ENCODE results near the gene SDE2.
"Not testable (repeated sequence)": the region's sequence is repeated elsewhere in the genome, so short reads cannot be mapped to it uniquely, and the experiment has no call there.

Gene SDE2

DNA sequence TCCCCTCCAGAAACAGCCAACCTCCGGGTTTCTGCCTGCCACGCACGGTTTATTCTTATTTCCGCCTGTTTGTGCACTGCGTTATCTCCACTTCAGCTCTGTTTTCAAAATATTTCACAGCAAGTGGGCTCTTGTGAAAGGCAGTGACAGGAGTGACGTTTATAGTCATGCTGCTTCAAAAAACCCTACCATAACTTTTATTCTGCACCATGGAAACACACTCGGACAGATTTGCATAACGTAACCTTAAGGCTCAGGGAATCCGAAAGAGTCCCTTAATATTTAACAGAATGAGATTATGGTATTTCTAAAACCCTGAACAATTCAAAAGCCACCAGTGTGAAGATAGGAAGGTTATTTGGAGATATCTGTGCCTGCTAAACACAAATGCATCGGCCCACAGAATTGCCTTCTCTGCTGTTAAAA is 782 bp upstream of the SDE2 start:
- peak overlapping the region; percentile 100 for H3K27ac Mint-ChIP-seq
- H3K36me3 Mint-ChIP-seq (ENCODE audit: low read depth), result peaks cover 38% of the 10 kb centered on the region
- no peaks in the 10 kb centered on the region for H3K27me3 Mint-ChIP-seq
- DNase-seq, result no peak
- H3K4me3 Mint-ChIP-seq, result peak overlapping the region; percentile 100
- peaks cover 76% of the 10 kb centered on the region for H3K4me1 Mint-ChIP-seq (ENCODE audit: low read depth)
- H3K9me3 Mint-ChIP-seq, result no peaks in the 10 kb centered on the region

DNA sequence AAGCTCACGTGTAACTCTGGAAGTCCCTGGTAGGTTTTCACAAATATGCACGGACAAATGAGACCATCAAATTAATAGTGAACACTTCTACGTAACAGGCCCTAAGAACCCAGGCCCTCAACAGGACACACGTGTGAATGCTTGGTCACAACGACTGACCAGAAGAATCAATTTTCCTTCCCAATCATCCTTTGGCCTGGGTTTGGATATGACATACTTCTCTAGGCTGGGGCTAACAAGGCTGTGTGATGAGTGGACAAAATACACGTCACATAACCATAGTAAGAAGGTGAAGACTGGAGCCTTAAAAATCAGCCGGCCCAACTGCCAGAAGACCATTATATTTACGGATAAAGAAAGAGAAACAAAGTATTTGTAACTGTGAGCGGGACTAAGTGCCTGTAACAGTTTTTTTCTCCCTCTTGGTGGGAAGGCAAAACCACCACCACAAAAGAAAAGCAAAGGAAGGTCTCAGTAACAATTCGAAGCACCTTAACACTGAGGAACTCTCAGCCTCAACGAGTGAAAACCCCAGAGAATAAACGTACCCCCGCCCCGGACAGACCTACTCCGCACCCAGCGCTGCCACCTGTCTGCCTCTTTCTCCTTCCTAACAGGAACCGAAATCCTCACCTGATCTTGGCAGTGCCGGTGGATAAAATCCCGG is 450 bp downstream of the SDE2 start:
- H3K9me3 Mint-ChIP-seq, result no peaks in the 10 kb centered on the region
- no peak for DNase-seq
- H3K4me3 Mint-ChIP-seq, result peak overlapping the region; percentile 100
- peaks cover 73% of the 10 kb centered on the region for H3K4me1 Mint-ChIP-seq (ENCODE audit: low read depth)
- no peaks in the 10 kb centered on the region for H3K27me3 Mint-ChIP-seq
- H3K27ac Mint-ChIP-seq, result peak overlapping the region; percentile 100
- H3K36me3 Mint-ChIP-seq (ENCODE audit: low read depth), result peaks cover 50% of the 10 kb centered on the region

DNA sequence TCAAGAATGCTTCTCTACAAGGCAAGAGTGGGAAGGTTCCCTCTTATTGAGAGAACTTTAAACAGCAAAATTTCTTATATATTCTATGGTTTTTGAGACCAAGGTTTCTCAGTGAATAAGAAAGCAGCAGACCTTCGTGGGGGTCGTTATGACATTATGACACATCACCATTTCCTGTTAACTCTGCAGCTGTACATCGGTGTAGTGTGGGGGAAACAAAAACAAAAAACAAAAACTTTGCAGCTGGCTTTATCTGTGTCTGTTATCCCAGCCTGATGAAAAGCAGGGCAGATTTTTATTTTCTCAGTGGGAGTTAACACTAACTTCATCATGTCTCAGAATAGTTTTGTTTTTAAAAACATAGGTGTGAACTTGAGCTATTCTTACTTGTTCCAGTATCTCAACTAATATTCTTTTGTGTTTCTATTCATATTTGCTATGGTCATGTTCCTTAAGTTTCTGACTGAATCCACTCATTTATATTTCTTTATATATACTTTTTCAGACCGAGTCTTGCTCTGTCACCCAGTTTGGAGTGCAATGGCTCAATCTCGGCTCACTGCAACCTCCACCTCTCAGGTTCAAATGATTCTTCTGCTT is 2.1 kb downstream of the SDE2 start:
- Mint-ChIP-seq H3K4me1 (ENCODE audit: low read depth) (peaks cover 62% of the 10 kb centered on the region), H3K27me3 (no peaks in the 10 kb centered on the region), H3K4me3 (peak overlapping the region; percentile 100), H3K27ac (peak overlapping the region; percentile 100), H3K9me3 (no peaks in the 10 kb centered on the region), H3K36me3 (ENCODE audit: low read depth) (peaks cover 65% of the 10 kb centered on the region)
- DNase-seq, result no peak

DNA sequence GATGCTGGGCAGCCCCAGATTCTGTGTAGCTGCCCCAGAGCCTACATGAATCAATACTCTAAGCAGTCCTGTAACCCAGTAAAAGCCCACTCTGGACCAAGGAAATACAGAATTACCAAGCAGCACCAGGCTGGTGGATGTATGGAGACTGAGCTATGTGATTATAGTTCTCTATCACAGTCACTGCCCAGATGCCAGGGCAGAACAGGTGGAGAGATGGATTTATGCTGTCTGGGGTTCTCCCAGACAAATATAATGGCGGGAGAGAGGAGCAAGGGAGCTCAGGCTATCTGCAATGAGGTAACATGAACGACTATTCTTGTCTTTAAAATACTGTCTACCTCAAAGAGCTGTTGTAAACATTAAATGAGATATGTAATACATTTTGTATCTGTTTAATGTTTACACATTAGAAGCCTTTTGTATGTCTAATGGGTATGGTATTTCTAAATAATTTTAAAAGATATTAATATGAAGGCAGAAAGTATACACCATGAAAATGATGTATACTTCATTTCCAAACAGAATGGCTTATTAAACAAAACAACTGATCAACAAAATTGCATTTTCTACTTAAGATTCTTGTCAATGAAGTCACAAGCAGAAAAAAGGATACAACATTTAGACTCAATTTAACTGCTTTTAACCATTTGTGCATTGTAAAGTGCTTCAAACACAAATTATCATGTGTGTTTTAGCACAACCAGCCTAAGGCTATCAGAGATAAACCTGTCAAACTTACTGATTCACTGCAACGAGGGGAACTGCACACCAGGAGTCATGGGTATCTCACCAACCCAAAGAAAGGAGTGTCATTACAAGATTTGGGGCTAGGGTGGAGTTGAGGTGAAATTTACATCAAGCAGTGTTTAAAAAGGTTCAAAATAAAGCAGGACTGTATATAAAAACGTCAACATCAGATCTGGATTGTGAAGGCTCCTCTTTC is 3.0 kb downstream of the SDE2 start:
- no peaks in the 10 kb centered on the region for H3K27me3 Mint-ChIP-seq
- H3K4me3 Mint-ChIP-seq, result peak overlapping the region; percentile 100
- DNase-seq, result no peak
- no peaks in the 10 kb centered on the region for H3K9me3 Mint-ChIP-seq
- H3K4me1 Mint-ChIP-seq (ENCODE audit: low read depth), result peaks cover 60% of the 10 kb centered on the region
- peaks cover 74% of the 10 kb centered on the region for H3K36me3 Mint-ChIP-seq (ENCODE audit: low read depth)
- peak overlapping the region; percentile 100 for H3K27ac Mint-ChIP-seq

DNA sequence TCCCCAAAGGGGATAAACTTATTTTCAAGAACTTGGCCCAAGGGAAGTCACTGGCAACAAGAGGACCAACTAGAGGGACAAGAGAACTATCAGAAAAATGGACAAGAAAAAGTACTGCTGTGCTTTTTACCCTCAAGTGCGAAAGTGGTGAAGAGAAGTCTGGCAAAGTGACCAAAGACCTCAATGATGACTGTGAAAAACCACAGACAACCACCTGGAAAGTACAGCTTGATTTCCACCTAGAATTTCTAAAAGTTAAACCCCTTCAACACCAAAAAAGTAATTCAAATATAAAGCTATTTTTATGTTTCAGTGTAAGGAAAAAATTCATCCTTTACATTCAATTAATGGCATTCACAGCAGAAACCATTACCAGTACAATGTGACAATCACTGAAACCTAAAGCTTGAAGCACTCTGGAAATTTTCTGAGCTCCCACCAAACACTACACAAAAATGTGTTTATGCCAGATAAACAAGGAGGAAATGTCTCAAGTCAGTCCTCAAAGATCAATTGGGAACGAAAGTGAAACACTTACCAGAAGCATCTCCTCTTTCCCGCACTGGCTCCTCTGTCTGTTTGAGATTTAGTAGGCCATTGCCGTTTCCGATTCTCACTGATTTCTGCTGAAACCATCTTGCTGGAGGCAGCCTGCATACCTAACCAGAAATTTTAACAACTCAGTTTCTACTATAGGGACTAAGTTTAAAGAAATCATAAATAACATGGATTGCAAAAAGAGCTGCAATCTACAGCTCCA is 8.3 kb downstream of the SDE2 start:
- Mint-ChIP-seq H3K27ac (peak overlapping the region; percentile 88), H3K4me1 (ENCODE audit: low read depth) (peaks cover 50% of the 10 kb centered on the region), H3K27me3 (no peaks in the 10 kb centered on the region), H3K9me3 (no peaks in the 10 kb centered on the region), H3K36me3 (ENCODE audit: low read depth) (peaks cover 97% of the 10 kb centered on the region), H3K4me3 (peak overlapping the region; percentile 21)
- DNase-seq, result no peak

DNA sequence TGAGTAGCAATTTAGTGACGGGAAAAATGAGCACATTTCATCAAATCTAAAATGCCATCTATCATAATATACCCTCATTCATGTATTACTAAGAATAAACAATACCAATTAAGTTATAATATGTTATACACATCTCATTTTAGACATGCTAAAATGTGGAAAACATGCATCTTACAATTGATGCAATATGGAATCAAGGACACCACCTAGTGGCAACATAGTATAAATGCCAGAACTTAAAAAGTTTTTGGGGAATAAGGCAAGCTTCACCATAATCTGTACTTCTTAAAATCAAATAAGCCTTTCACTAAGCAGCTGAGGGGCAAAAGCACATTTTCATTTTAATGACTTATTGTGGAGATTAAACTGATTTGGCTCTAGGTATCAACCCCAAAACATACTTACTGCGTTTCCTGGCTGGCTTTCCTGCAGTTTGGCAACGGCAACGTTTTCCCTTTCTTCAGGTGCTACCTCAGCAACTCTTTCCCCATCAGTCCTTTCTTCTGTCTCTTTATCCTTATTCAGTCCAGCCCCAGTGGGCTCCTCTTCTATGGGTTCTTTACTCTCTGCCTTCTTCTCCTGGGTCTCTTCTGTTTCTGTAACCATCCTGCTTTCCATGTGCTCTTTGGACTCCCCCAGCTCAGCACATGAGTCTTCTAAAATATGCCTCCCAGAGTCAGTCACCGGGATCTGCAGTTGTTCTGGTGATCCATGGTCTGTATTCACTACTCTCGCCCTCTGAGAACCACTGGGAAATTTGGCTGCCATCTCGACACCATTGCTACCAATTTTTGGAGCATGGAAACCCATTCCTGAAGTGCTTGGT is 11.4 kb downstream of the SDE2 start:
- no peak for DNase-seq
- H3K4me3 Mint-ChIP-seq, result no peak overlapping the region
- peak overlapping the region; percentile 55 for H3K27ac Mint-ChIP-seq
- H3K36me3 Mint-ChIP-seq (ENCODE audit: low read depth), result peaks cover 94% of the 10 kb centered on the region
- H3K27me3 Mint-ChIP-seq, result no peaks in the 10 kb centered on the region
- no peaks in the 10 kb centered on the region for H3K9me3 Mint-ChIP-seq
- H3K4me1 Mint-ChIP-seq (ENCODE audit: low read depth), result peaks cover 39% of the 10 kb centered on the region

DNA sequence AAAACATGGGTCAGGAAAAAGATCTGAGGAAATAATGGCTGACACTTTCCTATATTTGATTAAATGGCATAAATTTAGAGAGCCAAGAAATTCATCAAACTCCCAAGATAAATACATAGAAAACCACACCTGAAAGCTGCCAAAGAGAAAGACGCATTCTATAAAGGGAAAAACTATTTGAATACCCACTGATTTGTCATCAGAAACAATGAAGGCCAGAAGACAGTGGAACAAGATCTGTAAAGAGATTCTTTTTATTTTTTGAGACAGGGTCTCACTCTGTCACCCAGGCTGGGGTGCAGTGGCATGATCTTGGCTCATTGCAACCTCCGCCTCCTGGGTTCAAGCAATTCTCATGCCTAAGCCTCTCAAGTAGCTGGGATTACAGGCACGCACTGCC is 17.4 kb downstream of the SDE2 start:
- Mint-ChIP-seq H3K4me1 (ENCODE audit: low read depth) (peaks cover 14% of the 10 kb centered on the region), H3K27ac (no peak overlapping the region)

DNA sequence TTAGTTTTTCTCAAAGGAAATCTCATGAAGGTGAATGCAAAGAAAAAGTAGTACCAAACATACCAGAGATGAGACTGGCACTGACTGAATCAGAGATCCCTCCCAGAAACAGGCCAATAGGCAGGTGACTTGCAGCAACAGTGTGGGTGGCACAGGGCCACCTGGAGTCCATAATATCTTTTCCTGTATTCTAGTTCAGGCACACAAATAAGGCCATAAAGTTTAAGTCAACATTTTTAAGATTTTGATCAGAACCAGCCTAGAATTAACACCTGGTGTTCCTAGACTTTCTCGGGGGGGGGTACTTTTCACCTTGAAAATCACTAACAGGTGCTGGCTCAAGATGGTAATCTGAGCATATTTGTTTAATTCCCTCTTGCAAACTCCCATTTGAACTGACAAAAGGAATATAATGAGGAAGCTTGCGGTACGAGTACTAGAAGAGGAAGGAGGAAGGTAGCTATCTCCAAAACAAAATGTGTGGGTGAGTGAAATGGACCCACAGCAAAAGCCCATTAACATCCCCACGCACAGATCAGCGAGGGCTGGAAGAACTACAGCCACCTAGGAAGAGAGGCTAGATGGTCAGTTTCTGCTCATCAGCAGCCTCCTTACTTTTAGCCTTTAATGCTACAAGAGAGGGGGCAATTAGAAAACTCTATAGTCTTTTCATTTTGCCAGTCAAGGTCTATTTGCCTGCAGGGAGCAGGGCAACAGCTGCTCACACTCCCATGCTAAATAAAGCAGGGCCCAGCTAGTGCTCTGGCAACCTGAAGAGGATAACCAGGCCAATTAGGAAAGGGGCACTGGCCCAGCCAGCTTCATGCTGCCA is 18.9 kb downstream of the SDE2 start:
- Mint-ChIP-seq H3K27me3 (no peaks in the 10 kb centered on the region), H3K4me1 (ENCODE audit: low read depth) (peaks cover 9% of the 10 kb centered on the region), H3K4me3 (no peak overlapping the region), H3K36me3 (ENCODE audit: low read depth) (peaks cover 80% of the 10 kb centered on the region), H3K9me3 (no peaks in the 10 kb centered on the region), H3K27ac (peak overlapping the region; percentile 53)
- no peak for DNase-seq

More for the DNA sequence above, 17.4 kb downstream of the SDE2 start:
- peaks cover 90% of the 10 kb centered on the region for H3K36me3 Mint-ChIP-seq (ENCODE audit: low read depth)
- H3K27me3 Mint-ChIP-seq, result no peaks in the 10 kb centered on the region
- no peaks in the 10 kb centered on the region for H3K9me3 Mint-ChIP-seq
- DNase-seq, result no peak
- no peak overlapping the region for H3K4me3 Mint-ChIP-seq

DNA sequence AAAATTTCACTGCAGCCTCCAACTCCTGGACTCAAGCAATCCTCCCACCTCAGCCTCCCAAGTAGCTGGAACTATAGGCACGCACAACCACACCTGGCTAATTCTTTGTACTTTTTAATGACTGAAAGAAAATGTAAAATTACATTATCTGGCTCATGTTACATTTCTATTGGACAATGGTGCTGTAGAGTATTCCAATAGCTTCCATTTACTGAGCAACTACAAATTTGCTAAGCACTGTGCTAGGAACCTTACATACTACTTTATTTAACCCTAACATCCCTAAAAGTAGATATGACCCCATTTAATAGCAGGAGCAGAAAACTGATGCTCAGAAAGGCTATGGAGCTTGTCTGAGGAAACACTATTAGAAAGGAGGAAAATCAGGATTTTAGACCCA is 19.7 kb downstream of the SDE2 start:
- no peak for DNase-seq
- H3K27ac Mint-ChIP-seq, result no peak overlapping the region
- H3K27me3 Mint-ChIP-seq, result no peaks in the 10 kb centered on the region
- H3K9me3 Mint-ChIP-seq, result no peaks in the 10 kb centered on the region
- H3K4me3 Mint-ChIP-seq, result no peak overlapping the region
- peaks cover 72% of the 10 kb centered on the region for H3K36me3 Mint-ChIP-seq (ENCODE audit: low read depth)
- H3K4me1 Mint-ChIP-seq (ENCODE audit: low read depth), result peaks cover 9% of the 10 kb centered on the region

DNA sequence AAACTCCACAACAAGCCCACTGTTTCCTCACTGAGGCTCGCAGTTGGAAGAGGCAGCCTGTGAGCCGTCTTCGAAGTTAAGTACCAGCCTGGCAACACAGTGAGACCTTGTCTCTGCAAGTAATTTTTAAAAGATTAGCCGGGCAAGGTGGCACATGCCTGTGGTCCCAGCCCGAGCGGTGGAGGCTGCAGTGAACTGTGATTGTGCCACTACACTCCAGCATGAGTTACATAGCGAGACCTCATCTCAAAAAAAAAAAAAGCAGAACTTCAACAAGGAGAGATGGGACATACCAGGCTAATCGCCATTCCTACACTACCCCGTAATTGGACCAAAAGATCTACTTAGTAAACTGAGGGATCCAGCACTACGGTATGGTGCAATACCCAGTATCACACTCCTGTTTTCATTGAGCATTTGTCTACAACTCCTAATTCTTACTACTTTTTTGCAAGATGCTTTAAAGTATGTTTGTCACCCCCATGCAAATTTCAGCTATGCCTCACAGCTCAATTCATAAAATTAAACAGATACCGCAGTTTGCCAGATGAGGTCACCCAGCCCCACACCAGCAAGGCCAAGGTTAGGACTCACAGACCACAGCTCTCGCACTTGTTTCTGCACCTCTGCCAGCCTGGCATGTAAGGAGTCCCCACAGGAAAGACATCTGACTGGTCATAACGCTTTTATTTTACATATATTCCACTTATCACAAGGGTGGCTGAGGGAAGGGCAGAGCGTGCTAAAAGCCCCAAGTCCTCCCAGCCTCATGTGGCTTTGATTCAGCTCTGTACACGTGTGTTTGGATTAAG is 21.0 kb downstream of the SDE2 start:
- Mint-ChIP-seq H3K36me3 (ENCODE audit: low read depth) (peaks cover 62% of the 10 kb centered on the region), H3K4me3 (no peak overlapping the region), H3K27ac (peak overlapping the region; percentile 66)

DNA sequence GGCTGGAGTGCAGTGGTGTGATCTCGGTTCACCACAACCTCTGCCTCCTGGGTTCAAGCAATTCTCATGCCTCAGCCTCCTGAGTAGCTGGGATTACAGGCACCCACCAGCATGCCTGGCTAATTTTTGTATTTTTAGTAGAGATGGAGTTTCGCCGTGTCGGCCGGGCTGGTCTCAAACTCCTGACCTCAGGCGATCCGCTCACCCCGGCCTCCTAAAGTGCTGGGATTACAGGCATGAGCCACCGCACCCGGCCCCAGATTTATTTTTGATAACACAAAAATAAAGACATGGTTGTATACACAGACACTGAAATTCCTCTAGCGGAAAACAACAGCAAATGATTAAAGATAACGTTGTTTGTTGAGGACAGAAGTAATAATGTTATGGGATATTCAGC is 24.0 kb downstream of the SDE2 start:
- H3K27ac Mint-ChIP-seq; DNase-seq; H3K27me3 Mint-ChIP-seq; H3K4me1 Mint-ChIP-seq (ENCODE audit: low read depth); H3K4me3 Mint-ChIP-seq; H3K9me3 Mint-ChIP-seq: not testable (repeated sequence)
- H3K36me3 Mint-ChIP-seq (ENCODE audit: low read depth), result peaks cover 35% of the 10 kb centered on the region

More for the DNA sequence above, 21.0 kb downstream of the SDE2 start:
- DNase-seq, result no peak
- Mint-ChIP-seq H3K4me1 (ENCODE audit: low read depth) (peaks cover 9% of the 10 kb centered on the region), H3K27me3 (no peaks in the 10 kb centered on the region), H3K9me3 (no peaks in the 10 kb centered on the region)

DNA sequence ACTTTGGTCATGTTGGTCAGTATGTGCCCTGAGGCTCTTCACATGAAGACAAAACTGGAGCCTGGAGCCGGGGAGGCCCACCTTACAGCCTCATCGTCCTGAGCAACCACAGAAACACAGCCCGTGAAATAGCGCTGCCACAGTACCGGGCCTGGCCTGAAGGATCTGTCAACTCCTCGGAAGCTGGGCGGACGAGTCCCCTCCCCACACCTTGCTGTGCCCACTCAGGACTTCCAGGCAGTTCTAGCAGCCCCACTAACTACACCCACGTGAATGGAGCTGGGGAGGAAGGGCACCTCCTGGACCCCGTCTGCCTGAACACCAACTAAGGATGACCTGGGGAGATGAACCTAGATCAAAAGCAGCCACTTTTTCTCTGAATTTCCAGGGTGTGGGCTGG is 24.7 kb downstream of the SDE2 start:
- DNase-seq, result no peak
- Mint-ChIP-seq H3K4me1 (ENCODE audit: low read depth) (peaks cover 4% of the 10 kb centered on the region), H3K9me3 (no peaks in the 10 kb centered on the region), H3K36me3 (ENCODE audit: low read depth) (peaks cover 28% of the 10 kb centered on the region), H3K27ac (no peak overlapping the region), H3K27me3 (no peaks in the 10 kb centered on the region), H3K4me3 (no peak overlapping the region)
